SU-DHL-6 (cell line): ENCODE results near the gene ELMO3.

Experiments
- EZH2phosphoT487 ChIP-seq: fragments of 200-600 bp; sonication (generic), shearing (Covaris generic); conservative IDR thresholded peaks from 2 replicates; pipeline ENCODE4 v1.6.1; 2018; ENCODE audit warnings: mild to moderate bottlenecking, antibody characterized with exemption, low read length, moderate library complexity, mixed read lengths
- TF ChIP-seq, protein P1 (sequence below): fragments of 200-600 bp; sonication (generic); IDR thresholded peaks from one replicate; pipeline ENCODE4 v1.5.1; 2017; ENCODE audit warnings: antibody characterized with exemption, mild to moderate bottlenecking, low read length, moderate library complexity; ENCODE audit not compliant: insufficient read depth, poor library complexity, severe bottlenecking

DNA sequence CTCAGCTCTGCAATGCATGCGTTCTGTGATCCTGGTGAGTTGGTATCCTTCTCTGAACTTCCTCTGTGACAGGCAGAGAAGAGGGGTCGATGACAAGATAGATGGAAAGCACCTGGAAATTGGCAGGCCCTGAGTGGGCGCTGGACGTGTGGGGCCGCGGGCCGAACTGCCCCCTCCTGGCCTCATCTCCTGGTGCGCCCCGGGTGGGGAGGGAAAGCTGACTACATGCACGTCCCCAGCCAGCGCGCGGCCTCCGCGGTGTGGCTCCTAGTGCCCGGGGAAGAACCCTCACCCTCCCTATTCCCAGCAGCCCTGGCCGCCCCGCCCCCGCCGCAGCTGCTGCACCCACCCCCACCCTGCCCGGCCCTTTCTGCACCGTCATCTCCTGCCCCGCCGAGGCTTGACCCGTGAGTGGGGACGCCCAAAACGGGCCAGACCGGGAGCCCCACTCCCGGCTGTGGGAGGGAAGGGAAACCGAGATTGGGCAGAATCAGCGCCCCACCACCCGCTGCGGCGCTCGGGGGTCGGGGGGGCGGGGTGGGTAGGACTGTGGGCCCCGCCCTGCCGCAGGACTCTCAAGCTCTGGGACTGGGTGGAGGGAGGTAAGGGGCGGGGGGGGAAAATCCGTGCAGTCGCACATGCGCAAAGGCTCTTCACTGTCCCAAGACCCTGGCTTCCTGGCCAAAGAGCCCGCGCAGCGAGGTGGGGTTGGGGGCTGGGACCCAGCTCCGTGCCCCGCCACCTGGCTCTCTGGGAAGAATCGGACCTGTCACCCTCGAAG, 28.6 kb upstream of the ELMO3 start, which contains the start of gene NOL3:
- TF ChIP-seq EZH2phosphoT487, result no peak
- TF ChIP-seq, protein P1, sequence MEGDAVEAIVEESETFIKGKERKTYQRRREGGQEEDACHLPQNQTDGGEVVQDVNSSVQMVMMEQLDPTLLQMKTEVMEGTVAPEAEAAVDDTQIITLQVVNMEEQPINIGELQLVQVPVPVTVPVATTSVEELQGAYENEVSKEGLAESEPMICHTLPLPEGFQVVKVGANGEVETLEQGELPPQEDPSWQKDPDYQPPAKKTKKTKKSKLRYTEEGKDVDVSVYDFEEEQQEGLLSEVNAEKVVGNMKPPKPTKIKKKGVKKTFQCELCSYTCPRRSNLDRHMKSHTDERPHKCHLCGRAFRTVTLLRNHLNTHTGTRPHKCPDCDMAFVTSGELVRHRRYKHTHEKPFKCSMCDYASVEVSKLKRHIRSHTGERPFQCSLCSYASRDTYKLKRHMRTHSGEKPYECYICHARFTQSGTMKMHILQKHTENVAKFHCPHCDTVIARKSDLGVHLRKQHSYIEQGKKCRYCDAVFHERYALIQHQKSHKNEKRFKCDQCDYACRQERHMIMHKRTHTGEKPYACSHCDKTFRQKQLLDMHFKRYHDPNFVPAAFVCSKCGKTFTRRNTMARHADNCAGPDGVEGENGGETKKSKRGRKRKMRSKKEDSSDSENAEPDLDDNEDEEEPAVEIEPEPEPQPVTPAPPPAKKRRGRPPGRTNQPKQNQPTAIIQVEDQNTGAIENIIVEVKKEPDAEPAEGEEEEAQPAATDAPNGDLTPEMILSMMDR, result no peak
